NCI-H2107 treated with DMSO at 0.1 percent for 48 hours (cell line): ENCODE measurements around the gene CAV3.

Experiments used
- DNase-seq: peaks from one replicate; lab custom pipeline; 2025; ENCODE audit not compliant: unreplicated experiment; lab: John Stamatoyannopoulos, UW

The CAV3 gene

GRCh38 chr3:8760506-8760905 lies 26.9 kb downstream of the CAV3 start:
- no peak for DNase-seq

GRCh38 chr3:8761866-8762265 lies 28.3 kb downstream of the CAV3 start:
- DNase-seq, result no peak

GRCh38 chr3:8762607-8763377 lies 29.2 kb downstream of the CAV3 start:
- no peak for DNase-seq

GRCh38 chr3:8764528-8764927 lies 30.9 kb downstream of the CAV3 start:
- no peak for DNase-seq

- no peak for DNase-seq
Observed at GRCh38 chr3:8765528-8765927, 31.9 kb downstream of the CAV3 start.

GRCh38 chr3:8766148-8766547 lies 32.5 kb downstream of the CAV3 start:
- no peak for DNase-seq

GRCh38 chr3:8767256-8767666 lies 33.7 kb downstream of the CAV3 start:
- no peak for DNase-seq

- peak; percentile 35 for DNase-seq
Observed at GRCh38 chr3:8767667-8768363, 34.2 kb downstream of the CAV3 start.

- DNase-seq, result no peak
Observed at GRCh38 chr3:8768364-8769087, 34.9 kb downstream of the CAV3 start.

- DNase-seq, result no peak
Observed at GRCh38 chr3:8769088-8769822, 35.7 kb downstream of the CAV3 start, which contains the start of gene OXTR. Gene OXTR (minus strand): TSS chr3:8769613. CDS start chr3:8768187, 1,426 bp downstream.

GRCh38 chr3:8773941-8774542 lies 40.4 kb downstream of the CAV3 start:
- no peak for DNase-seq

GRCh38 chr3:8775181-8775580 lies 41.6 kb downstream of the CAV3 start:
- DNase-seq, result no peak

GRCh38 chr3:8775602-8776001 lies 42.0 kb downstream of the CAV3 start:
- DNase-seq, result no peak

GRCh38 chr3:8776406-8776805 lies 42.8 kb downstream of the CAV3 start:
- no peak for DNase-seq

- DNase-seq, result no peak
Observed at GRCh38 chr3:8777201-8777977, 43.8 kb downstream of the CAV3 start.

- DNase-seq, result no peak
Observed at GRCh38 chr3:8777978-8778267, 44.3 kb downstream of the CAV3 start.

- no peak for DNase-seq
Observed at GRCh38 chr3:8778475-8778874, 44.9 kb downstream of the CAV3 start.

- DNase-seq, result no peak
Observed at GRCh38 chr3:8780279-8780678, 46.7 kb downstream of the CAV3 start.

- DNase-seq, result no peak
Observed at GRCh38 chr3:8784676-8785435, 51.3 kb downstream of the CAV3 start.
